HEK293T (cell line): ENCODE data around the gene ANKMY1.
A peak's percentile ranks its signal among the peaks of the same experiment; 100 is the strongest.
"Not testable (repeated sequence)": the region's sequence is repeated elsewhere in the genome, so short reads cannot be mapped to it uniquely, and the experiment has no call there.

ENCODE experiments used
- CTCF ChIA-PET: fragments of 350-600 bp; formaldehyde crosslinking; extraction: SDS; loops from one replicate; lab custom pipeline; 2021; ENCODE audit warnings: antibody characterized with exemption, inconsistent platforms; lab: Yijun Ruan, JAX
- POLR2A ChIA-PET: fragments of 350-600 bp; formaldehyde crosslinking; extraction: SDS; loops from one replicate; lab custom pipeline; 2020; ENCODE audit warnings: antibody characterized with exemption, inconsistent platforms; lab: Yijun Ruan, JAX
- DNase-seq: peaks from one replicate; pipeline ENCODE4 v3.0.0; 2012; ENCODE audit warnings: mixed read lengths; ENCODE audit errors: extremely low spot score
- ARNT ChIP-seq: fragments of 450-650 bp; IDR thresholded peaks from 2 replicates; pipeline ENCODE4 v1.6.1; 2017; ENCODE audit warnings: mild to moderate bottlenecking
- BHLHE40 ChIP-seq: fragments of 450-650 bp; IDR thresholded peaks from 2 replicates; pipeline ENCODE4 v1.6.1; 2016; ENCODE audit warnings: mild to moderate bottlenecking, moderate library complexity, borderline replicate concordance
- CTBP1 ChIP-seq: fragments of 450-650 bp; IDR thresholded peaks from 2 replicates; pipeline ENCODE4 v1.6.1; 2016; ENCODE audit warnings: borderline replicate concordance
- ELF4 ChIP-seq: fragments of 450-650 bp; IDR thresholded peaks from 2 replicates; pipeline ENCODE4 v1.6.1; 2017; ENCODE audit warnings: antibody characterized with exemption
- FOXA1 ChIP-seq: fragments of 450-650 bp; IDR thresholded peaks from 2 replicates; pipeline ENCODE4 v1.6.1; 2016; ENCODE audit warnings: mild to moderate bottlenecking
- FOXK2 ChIP-seq: fragments of 450-650 bp; IDR thresholded peaks from 2 replicates; pipeline ENCODE4 v1.6.1; 2016; ENCODE audit warnings: mild to moderate bottlenecking
- FOXM1 ChIP-seq: fragments of 450-650 bp; IDR thresholded peaks from 2 replicates; pipeline ENCODE4 v1.6.1; 2017; ENCODE audit warnings: mild to moderate bottlenecking, borderline replicate concordance
- HDGF ChIP-seq: fragments of 450-650 bp; IDR thresholded peaks from 2 replicates; pipeline ENCODE4 v1.6.1; 2017; ENCODE audit warnings: antibody characterized with exemption, borderline replicate concordance
- L3MBTL2 ChIP-seq: fragments of 450-650 bp; conservative IDR thresholded peaks from 2 replicates; pipeline ENCODE4 v1.6.1; 2016; ENCODE audit warnings: mild to moderate bottlenecking
- LEF1 ChIP-seq: fragments of 450-650 bp; IDR thresholded peaks from 2 replicates; pipeline ENCODE4 v1.6.1; 2017; ENCODE audit warnings: mild to moderate bottlenecking, borderline replicate concordance
- NFRKB ChIP-seq: fragments of 450-650 bp; IDR thresholded peaks from 2 replicates; pipeline ENCODE4 v1.6.1; 2016; ENCODE audit warnings: mild to moderate bottlenecking, moderate library complexity
- SP1 ChIP-seq: fragments of 450-650 bp; IDR thresholded peaks from 2 replicates; pipeline ENCODE4 v1.6.1; 2017
- SUZ12 ChIP-seq: fragments of 450-650 bp; IDR thresholded peaks from 2 replicates; pipeline ENCODE4 v1.6.1; 2016; ENCODE audit warnings: mild to moderate bottlenecking
- TARDBP ChIP-seq: fragments of 450-650 bp; IDR thresholded peaks from 2 replicates; pipeline ENCODE4 v1.6.1; 2016
- ZNF384 ChIP-seq: fragments of 450-650 bp; IDR thresholded peaks from 2 replicates; pipeline ENCODE4 v1.6.1; 2016
- TF ChIP-seq, protein P1 (sequence below): fragments of 450-650 bp; IDR thresholded peaks from 2 replicates; pipeline ENCODE4 v1.6.1; 2016

ANKMY1 gene

DNA sequence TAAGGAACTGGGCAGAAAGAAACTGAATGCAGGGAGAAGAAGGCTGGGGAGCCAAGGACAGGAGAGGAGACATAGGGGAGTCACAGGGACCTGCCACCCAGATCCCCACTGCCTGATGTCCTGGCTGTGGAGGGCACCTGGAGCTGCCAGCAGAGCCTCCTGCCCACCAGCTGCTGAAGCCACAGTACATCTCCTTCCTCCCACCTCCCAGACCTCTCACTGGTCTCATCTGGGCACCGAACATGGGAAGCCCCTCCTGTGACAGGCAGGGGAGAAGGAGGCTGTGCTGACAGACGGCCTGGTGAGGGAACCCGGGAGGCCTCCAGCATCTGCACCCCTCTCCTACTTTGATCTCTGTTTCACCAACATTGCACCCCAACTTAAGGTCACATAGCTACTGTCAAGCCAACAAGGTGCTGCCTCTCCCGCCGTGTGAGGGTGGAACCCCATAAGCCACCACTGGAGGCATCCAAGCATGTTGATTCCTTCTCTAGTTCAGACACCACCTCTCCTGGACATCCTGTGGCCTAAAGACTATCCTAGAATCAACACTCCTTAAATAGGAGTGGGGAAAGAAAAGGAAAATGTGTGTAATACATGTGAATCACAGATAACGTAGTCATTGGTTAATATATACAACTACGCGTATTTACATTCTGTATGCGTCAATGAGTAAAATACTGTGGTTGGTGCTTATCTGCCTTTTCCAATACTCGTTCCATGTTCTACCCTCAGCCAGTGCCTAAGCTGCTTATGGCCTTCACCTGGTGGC lies 7.0 kb upstream of the ANKMY1 start:
- ChIA-PET POLR2A (interaction anchor here (2.0 to 2.1 kb wide), 2 partner anchors 21 to 22 kb away, joined by 6 to 23 read pairs; partner anchors contain the start of gene CAPN10), CTCF (interaction anchor here (2.2 kb wide), 1 partner anchor 22 kb away, joined by 8 read pairs; the partner anchor contains the start of gene CAPN10)
- DNase-seq, result no peak
- TF ChIP-seq ZNF384 (no peak), LEF1 (no peak), HDGF (no peak), NFRKB (no peak), BHLHE40 (no peak), L3MBTL2 (no peak), CTBP1 (no peak), ELF4 (no peak), FOXM1 (no peak), ARNT (no peak), FOXK2 (no peak), TARDBP (no peak), FOXA1 (no peak), SUZ12 (no peak), SP1 (no peak)
- TF ChIP-seq, protein P1, sequence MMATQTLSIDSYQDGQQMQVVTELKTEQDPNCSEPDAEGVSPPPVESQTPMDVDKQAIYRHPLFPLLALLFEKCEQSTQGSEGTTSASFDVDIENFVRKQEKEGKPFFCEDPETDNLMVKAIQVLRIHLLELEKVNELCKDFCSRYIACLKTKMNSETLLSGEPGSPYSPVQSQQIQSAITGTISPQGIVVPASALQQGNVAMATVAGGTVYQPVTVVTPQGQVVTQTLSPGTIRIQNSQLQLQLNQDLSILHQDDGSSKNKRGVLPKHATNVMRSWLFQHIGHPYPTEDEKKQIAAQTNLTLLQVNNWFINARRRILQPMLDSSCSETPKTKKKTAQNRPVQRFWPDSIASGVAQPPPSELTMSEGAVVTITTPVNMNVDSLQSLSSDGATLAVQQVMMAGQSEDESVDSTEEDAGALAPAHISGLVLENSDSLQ, result no peak

DNA sequence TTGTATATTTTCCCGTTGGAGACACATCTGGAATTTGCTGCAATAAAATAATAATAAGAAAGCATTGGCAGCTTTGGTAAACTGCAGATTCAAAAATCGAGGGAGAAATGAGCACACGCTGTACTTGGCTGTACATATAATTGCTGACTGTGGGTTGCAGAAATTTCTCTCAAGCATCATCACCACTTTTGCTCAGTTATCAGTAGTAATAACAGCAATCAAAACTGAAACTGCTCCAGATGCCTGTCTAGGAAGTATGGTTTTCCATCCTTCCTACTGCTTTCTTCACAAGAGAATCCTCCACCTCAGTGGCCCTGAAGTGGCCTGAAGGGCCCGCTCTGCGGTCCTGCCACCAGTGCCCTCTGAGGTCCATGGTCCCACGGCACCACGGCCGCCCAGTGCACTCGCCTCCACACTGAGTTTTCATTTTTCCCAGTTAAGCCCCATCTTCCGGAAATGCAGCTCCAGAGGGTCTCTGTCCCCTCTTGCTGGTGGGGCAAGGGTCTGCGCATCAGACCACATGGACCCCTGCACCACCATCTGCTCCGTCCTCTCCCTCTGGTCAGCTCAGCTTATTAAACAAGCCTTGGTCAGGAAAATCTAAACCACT lies 6.3 kb upstream of the ANKMY1 start:
- no peak for DNase-seq
- TF ChIP-seq FOXM1, result no peak
- no peak for TF ChIP-seq SUZ12
- no peak for TF ChIP-seq ARNT
- no peak for TF ChIP-seq LEF1
- no peak for TF ChIP-seq BHLHE40
- TF ChIP-seq FOXA1, result no peak
- TF ChIP-seq L3MBTL2, result no peak
- TF ChIP-seq FOXK2, result no peak
- TF ChIP-seq NFRKB, result no peak
- TF ChIP-seq ZNF384, result no peak
- TF ChIP-seq SP1, result no peak
- TF ChIP-seq, protein P1, result no peak
- TF ChIP-seq ELF4, result no peak
- TF ChIP-seq TARDBP, result no peak
- no peak for TF ChIP-seq HDGF
- TF ChIP-seq CTBP1, result no peak
- ChIA-PET POLR2A (interaction anchor here (2.1 kb wide), 1 partner anchor 22 kb away, joined by 6 read pairs; the partner anchor contains the start of gene CAPN10), CTCF (no interaction called here)

DNA sequence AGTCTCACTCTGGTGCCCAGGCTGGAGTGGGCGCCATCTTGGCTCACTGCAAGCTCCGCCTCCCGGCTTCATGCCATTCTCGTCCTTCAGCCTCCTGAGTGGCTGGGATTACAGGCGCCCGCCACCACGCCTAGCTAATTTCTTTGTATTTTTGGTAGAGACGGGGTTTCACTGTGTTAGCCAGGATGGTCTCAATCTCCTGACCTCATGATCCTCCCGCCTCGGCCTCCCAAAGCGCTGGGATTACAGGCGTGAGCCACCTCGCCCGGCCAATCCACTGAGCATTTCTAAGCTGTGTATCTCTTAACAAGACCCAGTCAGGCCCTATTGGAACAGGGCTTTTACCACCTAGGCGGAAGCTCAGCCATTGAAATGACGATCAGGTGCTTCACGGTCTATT lies 5.4 kb upstream of the ANKMY1 start:
- POLR2A ChIA-PET, result interaction anchor here (2.1 kb wide), 1 partner anchor 23 kb away, joined by 6 read pairs; the partner anchor contains the start of gene CAPN10
- DNase-seq, CTCF ChIA-PET: not testable (repeated sequence)

DNA sequence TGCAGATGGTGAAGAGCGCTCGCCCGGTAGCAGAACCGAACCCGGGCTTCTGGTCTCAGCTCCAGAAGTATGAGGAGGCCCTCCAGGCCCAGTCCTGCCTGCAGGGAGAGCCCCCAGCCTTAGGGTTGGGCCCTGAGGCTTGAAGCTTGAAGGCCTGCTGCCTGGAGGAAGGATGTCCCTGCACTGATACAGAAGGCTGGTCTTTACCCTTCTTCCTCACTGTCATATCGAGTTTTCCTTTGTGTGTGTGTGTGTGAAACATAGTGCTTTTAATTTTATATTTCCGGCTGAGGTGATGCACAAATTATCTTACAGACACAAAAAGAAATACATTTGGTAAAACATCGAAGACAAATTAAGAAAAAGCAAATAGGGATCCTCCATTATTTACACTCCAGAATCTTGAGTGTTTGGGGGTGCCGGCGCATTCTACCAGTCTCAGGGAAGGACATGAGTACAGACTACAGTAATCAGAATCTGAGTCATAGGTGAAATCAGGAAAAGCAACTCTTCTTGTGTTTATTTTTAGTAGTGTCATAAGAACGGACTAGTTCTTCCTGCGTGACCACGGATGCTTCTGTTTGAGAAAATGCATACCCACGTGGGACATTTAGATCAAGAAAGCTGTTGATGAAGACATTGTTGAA lies 3.7 kb upstream of the ANKMY1 start:
- TF ChIP-seq SP1 (no peak), FOXK2 (no peak), ZNF384 (no peak), HDGF (no peak; the same call in 1 of the 2 replicates), SUZ12 (no peak), CTBP1 (no peak), LEF1 (no peak), L3MBTL2 (no peak), ELF4 (no peak), FOXM1 (no peak)
- TF ChIP-seq, protein P1, result no peak
- no peak for DNase-seq
- ChIA-PET POLR2A (interaction anchor here (0.7 to 1.4 kb wide), 6 partner anchors 8 to 47 kb away, joined by 3 to 18 read pairs (median 4); partner anchors contain the start of gene CAPN10), CTCF (interaction anchor here (1.1 kb wide), 1 partner anchor 82 kb away, joined by 3 read pairs; no protein-coding TSS in a partner anchor)

DNA sequence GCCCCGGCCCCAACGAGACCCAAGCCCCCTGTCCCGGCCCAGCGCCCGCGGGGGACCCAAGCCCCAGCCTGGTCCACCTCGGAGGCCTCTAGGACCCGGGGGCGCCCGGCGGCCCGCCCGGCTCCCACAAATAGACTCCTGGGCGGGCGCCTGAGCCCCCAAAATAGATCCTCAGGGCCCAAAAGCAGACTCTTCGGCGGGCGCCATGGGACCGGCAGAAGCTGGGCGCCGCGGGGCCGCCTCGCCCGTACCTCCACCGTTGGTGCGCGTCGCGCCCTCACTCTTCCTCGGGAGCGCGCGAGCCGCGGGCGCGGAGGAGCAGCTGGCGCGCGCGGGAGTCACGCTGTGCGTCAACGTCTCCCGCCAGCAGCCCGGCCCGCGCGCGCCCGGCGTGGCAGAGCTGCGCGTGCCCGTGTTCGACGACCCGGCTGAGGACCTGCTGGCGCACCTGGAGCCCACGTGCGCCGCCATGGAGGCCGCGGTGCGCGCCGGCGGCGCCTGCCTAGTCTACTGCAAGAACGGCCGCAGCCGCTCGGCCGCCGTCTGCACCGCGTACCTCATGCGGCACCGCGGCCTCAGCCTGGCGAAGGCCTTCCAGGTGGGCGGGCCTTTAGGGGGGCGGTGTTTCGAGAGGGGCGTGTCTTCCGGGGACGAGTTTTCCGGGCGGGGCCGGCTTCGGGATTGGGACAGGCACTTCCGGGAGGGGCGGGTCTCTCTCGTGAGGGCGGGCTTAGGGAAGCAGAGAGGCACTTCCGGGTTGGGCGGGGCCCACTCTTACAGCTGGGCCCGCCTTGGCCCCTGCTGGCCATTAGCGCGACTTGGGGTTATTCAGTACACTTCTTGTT lies 2.9 kb upstream of the ANKMY1 start:
- TF ChIP-seq FOXK2, result no peak
- TF ChIP-seq FOXA1, result no peak
- TF ChIP-seq, protein P1, result no peak
- TF ChIP-seq HDGF, result peak; percentile 62; the same call in 1 of the 2 replicates
- TF ChIP-seq NFRKB, result no peak
- no peak for TF ChIP-seq SUZ12
- peak; percentile 66; the same call in 1 of the 2 replicates for TF ChIP-seq ARNT
- no peak for TF ChIP-seq BHLHE40
- TF ChIP-seq CTBP1, result no peak
- TF ChIP-seq SP1, result 0 out of 2 replicates have a peak, but pooled peaks have one; percentile 28
- TF ChIP-seq ELF4, result peak; percentile 97
- TF ChIP-seq LEF1, result no peak; the same call in 1 of the 2 replicates
- peak; percentile 84 for TF ChIP-seq L3MBTL2
- no peak for TF ChIP-seq TARDBP
- TF ChIP-seq FOXM1, result no peak
- no peak for TF ChIP-seq ZNF384
- DNase-seq, result peak; percentile 94
- ChIA-PET POLR2A (interaction anchor here (0.7 to 1.4 kb wide), 9 partner anchors 8 to 47 kb away, joined by 3 to 18 read pairs (median 4); partner anchors contain the start of gene CAPN10), CTCF (no interaction called here)
